GM19023 (cell line): ENCODE measurements around the gene B4GALT1.
A peak's percentile ranks its signal among the peaks of the same experiment; 100 is the strongest.

Experiments
- ATAC-seq: cut with Tn5 transposase; IDR thresholded peaks from one replicate; pipeline ENCODE4 v1.9.1; 2021; ENCODE audit warnings: mild to moderate bottlenecking, moderate library complexity; ENCODE audit not compliant: unreplicated experiment

Gene B4GALT1

DNA sequence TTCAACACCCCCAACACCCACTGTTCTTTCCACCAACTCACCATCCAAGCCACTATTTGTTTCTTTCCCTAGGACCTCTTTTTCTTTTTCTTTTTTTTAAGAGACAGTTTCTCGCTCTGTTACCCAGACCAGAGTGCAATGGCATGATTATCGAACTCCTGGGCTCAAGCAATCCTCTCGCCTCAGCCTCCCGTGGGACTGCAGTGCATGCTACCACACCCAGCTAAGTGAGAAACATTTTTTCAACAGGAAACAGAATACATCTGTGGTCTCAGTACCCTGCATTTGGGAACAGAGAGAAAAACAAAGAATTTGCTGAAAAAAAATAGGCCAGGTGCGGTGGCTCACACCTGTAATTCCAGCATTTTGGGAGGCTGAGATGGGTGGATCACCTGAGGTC is 24.6 kb downstream of the B4GALT1 start:
- ATAC-seq, result no peak

DNA sequence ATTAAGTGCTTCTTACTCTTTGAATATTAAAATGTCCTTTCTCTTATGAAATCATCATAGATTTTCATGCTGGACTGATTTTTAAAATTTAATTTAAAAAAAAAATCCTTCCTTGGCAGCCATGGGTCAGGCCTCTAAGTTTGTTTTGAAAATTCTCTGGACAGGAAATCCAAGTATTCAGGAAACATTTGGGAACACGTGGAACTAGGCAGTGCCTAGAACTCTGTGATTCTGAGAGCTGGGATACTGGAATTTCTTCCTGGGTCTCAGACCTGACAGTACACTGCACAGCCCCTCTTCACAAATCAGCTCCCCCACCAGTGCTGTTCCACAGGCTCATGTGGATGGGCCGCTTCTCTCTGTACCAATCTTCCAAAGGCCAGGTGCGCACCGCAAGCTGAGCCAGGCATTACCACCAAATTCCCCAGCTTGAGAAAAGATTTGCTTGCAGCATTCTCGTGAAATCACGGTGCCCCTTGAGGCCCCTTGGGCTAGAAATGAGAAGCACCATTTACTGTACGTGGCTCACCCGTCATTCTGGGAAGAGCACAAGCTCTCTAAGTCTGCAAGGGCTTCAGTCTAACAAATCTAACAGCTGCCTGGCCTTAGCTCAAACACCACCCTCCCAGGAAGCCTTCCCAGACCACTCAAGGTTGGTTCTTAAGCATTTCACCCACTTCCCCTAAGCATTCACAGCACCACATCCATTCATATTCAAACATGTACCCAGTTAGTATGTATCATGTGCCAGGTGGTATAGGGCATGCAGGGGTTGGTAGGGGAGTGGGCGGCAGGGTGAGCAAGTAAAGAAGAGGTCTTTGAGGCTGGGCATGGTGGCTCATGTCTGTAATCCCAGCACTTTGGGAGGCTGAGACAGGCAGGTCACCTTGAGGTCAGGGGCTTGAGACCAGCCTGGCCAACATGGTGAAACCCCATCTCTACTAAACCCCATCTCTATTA is 26.5 kb downstream of the B4GALT1 start:
- ATAC-seq, result no peak

DNA sequence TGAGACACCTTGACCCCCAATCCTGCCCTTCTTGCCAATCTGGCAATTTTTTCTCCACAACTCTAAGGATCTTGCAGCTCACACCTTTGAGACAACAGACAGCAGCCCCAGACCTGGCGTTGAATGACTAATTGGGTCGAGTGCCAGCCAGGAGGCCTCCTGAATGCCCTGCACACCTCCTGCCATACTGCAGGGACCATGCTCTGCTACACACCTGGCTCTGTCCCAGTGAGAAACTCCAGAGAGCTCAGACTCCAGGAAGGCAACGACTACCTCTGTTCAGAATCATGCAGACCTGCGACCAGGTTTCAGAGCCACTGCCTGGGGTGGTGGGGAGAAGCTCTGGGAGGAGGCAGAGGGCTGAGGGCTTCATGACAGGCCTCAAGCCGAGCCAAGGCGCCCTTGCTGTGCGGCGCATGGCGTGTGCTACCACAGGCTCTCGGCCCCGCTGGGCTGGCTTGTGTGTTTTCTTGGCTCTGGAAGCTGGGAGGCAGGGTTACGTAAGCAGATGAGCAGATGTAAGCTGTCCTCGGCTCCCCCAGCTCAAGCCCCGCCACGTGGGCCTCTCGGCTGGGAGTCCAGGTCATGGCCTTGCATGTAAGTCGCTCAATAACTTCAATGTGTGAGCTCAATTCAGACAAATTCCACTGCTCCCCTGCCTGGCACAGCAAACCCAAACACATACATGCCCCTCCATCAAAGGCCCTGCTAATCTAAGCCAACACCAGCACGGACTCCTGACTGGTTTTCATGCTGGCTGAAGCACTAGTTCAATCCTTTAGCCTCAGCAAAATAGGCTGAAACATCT is 27.5 kb downstream of the B4GALT1 start:
- no peak for ATAC-seq

DNA sequence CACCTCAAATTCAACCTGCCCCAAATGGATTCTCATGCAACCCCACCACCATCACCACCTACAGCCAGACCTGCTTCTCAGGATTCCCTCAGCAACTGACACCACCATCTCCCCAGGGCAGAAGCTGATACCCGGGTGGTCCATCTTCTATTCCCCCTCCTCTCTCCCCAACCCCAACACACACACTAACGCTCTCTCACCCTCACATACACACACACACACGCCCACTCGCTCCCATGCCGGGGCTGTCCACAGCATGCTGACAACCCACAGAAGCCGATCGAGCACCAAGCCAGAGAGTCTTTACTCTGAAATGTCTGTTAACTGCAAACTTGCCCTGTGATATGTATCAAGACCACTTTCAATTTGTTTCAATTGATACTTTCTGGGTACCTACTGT is 28.4 kb downstream of the B4GALT1 start:
- ATAC-seq, result no peak

DNA sequence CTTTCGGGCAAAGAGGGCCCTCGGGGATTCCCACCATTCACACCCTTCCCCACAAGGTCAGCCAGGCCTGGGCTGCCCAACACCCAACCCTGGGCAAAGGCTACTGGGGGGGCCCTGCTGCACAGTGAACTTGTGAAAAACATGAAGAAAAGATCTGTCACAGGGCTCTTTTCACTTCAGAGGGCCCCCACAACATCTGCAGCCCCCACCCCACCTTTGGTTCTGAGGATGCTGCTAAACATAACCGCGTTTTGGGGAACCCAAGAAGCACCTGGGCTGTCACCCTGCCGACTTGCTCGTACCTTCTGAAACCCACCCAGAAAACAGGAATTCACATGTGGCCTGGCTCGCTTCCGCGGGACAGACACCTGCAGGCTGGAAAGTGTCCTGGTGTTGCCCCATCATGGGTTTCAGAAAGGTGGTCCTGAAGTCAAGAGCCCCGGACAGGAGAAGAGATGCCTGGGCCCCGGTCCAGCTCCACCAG is 29.3 kb downstream of the B4GALT1 start:
- ATAC-seq, result no peak

DNA sequence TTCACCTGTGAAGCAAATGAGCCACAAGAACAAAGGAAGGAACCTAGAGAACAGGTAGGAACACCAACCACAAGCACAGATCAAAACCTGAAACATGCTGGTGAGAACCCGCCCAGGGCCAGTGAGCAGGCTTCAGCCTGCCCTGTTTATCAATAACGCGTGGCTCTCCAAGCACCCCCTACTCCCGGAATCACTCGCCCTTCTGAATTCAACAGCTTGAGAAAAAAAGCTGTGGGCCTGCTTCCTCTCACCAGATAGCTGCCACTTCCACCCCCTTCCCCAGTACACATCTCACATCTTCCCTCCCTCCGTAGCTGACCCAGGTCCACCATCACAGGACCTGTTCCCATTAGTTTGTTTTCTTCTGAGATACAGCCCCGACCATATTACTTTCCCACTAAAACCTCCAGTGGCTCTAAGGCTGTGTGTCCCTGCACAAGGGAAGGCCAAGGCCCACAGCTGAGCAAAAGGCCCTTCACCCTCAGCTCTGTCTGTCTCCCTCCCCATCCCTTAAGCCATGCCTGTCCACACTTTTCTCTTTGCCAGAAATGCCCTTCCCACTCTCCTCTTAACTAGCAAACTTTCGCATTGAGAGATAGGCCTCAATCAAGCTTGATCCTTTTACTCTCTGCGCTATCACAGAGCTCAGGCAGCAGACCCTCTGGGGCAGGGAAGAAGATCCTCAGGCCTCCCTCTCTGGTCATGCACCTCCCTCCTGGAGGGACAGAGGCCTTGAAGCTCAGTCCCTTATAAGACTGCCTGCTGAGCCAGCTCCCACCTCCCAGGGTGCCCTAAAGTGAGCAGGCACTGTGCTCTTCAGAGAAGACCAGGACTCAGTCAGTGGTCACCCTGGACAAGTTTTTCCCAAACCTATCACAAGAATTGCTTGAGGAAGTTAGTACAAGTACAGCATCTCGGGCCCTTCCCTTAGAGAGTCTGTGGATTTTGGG is 30.1 kb downstream of the B4GALT1 start:
- peak; percentile 39 for ATAC-seq

DNA sequence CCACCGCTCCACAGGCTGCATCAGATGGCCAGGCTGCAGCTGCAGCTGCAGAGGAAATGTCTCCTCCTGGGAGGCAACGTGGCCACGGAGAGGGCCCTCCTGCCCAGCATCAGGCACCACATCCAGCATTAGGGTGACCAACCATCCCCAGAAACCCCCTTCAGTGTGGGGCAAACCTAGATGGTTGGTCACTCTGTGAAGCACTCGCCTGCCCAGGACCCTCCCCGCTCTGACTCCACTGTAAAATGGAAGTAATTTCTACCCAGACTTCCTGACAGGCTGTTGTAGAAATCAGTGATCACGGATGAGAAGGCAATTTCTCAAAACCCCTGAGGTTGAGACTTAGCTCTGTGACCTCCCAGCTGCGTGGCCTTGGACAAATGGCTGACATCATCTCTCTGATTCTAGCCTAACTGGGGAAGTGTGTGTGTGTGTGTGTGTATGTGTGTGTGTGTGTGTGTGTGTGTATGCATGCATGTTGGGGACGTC is 31.6 kb downstream of the B4GALT1 start:
- no peak for ATAC-seq

DNA sequence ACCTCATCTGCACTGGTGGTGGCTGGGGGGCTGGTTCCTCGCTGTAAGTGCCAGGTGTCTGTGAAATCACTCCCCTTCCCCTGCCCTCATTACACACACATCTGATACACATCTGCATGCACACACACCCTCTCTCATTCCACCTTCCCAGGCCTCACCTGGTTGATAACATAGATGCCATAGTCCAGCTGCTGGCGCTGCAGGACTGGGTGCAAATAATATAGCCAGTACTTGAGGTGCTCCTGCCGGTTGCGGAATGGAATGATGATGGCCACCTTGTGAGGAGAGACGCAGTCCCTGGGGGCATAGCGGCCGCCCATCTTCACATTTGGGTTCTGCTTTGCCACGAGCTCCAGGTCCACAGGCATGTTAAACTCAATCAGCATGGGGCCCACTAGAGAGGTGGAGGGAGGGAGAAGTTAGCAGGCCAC is 32.1 kb downstream of the B4GALT1 start:
- ATAC-seq, result no peak

DNA sequence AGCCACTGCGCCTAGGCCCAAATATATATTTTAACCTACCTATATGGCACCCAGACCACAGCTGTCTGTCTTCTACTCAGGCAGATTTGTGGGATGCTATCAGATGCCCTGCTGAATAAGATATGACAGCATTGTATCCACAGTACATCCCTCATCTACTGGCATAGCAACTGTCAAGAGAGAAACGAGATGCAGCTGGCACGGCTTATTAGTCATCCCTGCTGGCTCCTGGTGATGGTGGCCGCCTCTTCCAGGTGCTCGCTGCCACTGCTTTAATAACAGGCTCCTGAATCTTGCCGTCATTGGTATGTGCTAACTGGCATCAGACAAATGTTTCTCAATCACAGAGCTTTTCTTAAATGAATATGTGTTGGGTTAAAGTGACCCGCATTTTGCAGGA is 34.0 kb downstream of the B4GALT1 start:
- no peak for ATAC-seq

DNA sequence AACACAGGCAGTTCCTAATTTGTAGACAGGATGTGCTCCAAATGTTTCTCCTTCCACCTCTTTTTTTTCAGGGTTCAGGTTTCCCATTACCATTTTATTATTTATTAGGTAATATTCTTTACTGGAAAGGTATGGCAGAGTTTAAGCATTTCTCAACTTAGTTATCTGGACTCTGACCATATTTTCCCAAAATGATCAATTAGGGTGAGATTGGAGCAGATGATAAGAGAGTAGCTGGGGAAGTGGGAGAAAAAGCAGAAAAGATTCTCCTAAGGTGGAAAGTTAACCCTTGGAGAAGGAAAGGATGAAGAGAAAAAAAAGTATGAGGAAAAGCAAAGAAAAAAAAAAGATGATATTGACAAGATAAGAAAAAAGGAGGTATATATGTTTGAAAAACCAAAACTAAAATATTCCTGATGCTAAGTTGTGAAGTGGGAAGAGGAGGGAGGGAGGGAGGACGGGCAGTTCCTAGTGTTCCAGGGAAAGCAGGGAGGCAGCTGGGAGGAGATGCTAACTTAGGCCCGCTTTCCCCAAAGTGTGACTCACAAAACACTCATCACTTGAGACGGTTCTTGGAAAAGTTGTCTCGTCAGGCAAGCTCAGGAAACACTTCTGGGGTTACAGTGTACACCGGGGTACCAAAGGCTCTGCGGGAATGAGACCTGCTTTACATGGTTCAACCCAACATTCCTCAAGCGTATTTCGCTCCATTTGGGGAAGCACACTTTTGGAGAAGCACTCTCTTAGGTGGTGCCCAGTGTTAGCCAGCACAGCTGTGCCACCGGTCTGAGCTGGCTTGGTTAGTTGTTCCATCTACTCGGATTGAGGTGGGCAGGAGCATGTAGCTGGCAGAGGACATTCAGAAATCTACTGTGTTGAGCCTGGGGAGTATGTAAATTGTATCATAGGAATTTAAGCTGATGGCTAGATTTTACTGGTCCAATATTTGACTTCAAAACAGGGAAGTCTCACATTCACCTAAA is 35.1 kb downstream of the B4GALT1 start:
- ATAC-seq, result no peak

DNA sequence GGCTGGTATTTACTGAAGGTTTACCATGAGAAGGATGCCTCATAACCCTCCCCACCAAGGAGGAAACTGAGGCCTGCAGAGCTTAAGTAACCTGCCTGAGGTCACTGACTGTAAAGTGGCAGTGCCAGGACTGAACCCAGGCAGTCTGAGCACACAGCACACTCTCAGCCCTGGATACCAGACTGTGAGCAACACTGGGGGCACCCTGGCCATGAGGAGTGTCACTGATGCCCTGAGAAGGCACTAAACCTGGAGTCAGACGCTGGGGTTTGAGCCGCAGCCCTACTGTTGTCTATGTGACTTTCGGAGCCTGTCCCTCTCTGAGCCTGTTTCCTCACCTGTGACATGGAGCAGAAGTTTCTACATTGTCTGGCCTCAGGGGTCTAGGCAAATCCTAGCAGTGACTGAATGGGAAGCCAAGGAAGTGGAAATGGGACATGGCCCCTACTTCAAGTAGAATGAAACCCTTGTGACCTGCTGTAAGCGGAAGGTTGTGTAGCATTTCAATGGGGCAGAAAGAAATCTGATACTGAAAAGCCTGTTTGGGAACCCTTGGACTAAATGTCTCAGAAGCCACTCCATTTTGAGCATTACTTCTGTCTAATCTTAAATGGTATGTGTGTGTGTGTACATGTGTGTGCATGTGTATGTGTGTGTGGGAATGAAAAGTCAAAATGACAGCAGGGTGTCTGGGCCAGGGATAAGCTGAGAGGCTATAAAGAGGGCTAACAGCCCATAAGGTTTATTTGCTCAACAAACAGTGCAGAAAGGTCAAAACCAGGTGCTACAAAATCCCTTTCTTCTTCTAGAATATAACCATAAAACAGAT is 36.0 kb downstream of the B4GALT1 start:
- no peak for ATAC-seq

DNA sequence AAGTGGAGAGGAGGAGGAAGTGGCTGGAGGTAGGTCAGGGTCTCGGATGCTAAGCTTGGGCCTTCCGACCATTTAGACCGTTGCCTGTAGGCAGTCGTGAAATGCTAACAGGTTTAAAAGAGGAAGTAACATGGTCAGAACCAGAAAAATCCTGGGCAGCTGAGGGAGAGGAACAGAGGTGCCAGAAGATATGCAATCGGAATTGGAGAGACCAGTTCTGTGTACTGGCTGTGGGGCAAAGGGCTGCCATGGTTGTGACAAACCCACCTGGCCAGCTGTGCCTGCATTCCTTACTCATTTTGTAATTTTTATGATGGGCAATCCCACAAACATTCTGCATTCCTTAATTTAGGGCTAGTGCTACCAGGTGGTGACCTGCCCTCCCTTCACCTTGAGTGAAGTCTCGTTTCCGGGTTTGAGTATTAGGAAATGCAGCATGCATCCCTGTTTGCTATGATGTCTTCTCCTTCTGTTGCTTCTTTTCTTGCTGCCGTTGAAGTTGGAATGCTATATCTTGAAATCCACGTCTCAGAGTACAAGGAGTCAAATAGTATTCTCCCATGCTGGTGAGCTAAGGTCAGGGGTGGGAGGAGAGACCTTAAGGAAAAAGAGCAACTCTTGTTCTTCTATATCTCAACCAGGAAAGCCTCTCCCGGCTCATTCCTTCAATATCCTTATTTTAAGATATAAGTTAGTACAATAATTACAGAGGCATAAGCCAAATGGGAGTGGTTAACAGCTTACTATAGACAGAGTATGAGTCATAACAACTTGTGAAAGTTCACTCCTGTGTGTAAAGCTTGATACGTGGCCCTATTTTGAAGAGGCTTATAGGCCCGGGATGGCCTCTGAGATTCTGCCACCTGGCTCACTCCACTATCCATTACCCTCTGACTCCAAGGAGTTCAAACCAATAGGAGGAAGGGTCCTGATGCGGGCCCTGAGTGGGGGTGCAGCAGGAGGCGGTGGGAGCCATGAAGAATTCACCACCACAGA is 37.0 kb downstream of the B4GALT1 start:
- ATAC-seq, result peak; percentile 72

DNA sequence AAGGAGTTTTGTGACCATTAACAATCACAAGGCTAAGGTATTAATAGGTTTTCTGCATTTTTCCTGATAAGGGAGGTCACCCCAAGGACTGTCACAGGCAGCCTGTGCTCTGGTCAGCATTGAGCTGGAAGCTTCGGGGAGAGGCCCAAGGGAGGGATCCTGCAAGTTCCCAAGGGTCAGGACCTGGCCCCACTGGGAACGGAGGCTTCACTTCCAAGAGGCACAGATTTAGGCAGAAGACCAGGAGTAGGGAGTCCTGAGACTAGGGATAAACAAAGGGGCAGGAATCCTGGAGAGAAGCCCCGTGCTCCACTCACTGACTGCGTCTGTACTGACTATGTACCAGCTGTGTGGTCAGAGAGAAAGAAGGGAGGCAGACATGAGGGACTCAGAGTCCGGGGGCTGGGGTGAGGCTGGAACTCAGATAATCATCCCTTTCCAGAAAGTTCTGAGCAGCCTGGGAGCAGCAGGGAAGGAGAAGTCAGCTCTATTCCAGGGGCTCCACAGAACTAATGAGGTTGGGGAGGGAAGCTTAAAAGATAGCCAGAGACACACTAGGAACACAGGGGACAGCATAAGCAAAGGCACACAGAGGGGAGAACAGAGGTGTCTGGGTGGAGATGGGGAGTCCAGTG is 37.8 kb downstream of the B4GALT1 start:
- ATAC-seq, result no peak

DNA sequence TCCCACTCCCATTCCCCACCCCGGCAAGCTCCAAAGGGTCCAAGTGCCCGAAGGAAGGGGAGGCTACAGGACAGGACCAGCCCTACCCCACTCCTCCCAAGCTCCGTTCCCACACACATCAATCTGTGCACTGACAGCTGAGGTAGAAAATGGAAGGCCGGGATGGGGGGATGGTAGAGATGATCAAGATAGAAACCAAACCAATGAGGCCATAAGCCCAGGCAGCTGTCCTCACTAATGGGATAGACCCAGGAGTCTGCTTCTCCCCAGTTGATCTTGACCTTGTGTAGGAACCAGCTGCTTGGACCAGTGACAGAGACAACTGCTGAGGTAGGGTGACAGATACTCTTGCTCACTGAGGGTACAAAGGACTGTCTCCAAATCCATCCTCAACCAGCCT is 38.6 kb downstream of the B4GALT1 start:
- no peak for ATAC-seq

DNA sequence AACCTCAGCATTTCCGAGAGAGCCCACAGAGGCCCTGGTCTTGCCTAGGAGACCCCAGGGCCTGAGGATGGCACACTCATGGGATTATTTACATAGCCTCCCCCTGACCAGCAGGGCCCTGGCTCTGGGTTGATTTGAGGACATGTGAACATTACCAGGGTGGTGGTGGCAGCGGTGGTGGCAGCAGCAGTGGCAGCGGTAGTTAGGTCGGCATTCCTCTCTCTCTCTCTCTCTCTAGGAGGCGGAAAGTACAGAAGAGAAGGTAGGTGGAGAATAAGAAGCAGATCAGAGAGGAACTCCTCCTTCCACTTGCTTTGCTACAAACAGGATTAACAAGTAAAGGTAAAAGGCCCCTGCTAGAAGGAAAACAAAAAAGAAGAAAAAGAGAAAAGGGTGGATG is 39.3 kb downstream of the B4GALT1 start:
- no peak for ATAC-seq

DNA sequence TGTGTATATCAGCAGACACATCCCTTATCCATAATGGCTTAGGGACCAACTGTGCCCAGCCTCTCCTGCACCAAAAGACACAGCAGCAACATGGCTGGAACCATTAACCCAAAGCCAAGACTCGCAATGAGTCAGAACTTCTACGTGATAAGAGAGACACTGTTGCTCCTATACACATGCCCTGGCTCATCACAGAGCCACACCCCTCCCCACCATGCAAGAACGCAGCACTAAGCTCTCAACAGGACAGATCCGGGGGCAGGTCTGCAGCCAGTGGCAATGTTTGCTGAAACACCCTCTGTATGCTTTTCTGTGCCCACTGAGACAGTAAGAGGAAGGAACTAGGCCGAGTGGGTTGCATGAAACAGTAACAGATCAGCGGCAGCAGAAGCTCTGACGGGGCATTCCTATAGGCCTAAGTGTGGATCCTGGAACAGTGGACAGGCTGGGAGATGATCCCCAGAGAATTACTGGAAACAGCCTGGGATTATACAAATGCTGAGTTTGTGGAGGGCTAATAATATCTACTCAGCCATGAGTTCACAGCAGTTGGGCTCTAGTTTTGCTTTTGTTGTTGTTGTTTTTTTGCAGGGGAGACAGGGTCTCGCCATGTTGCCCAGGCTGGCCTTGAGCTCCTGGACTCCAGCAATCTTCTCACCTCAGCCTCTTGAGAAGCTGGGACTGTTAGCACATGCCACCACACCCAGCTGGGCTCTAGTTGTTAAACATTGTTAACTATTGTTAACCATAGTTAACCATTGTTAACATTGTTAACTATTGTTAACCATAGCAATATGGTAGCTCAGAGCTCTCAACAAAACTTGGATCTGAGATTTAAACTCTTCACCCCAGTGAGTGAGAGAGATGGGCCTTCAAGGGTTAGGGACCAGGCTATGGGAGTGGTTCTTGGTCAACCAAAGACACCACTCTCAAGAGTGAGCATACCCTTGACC is 41.0 kb downstream of the B4GALT1 start:
- no peak for ATAC-seq
